ENCODE data around the gene DAB1. TPM values are rescaled to one million over a fixed set of nuclear protein-coding genes. Genes with fewer than 3 reads are reported as not detected.

Gene DAB1
- polyA plus RNA-seq, 3 donors: not detected

- Histone ChIP-seq H3K4me2 (replicated peaks; ENCODE audit: extremely low read depth, low read length, poor library complexity, severe bottlenecking) (no peak overlapping the region), H3K27me3 (ENCODE audit: control insufficient read depth in 2 of 2, insufficient read depth in 2 of 2, low read length in 2 of 2) (no peaks in the 10 kb centered on the region), H3K4me3 (replicated peaks in 1 of 3; ENCODE audit: low read depth in 2 of 3, low read length in 3 of 3) (no peak overlapping the region), H4K20me1 (ENCODE audit: insufficient read depth, low read length) (no peaks in the 10 kb centered on the region), H3K9me3 (replicated peaks in 1 of 2; ENCODE audit: control insufficient read depth in 1 of 2, insufficient read depth in 1 of 2, low read length in 2 of 2) (no peaks in the 10 kb centered on the region), H3K79me2 (ENCODE audit: insufficient read depth, low read length) (no peaks in the 10 kb centered on the region), H3K4me1 (ENCODE audit: control insufficient read depth in 1 of 2, insufficient read depth in 2 of 2, low read length in 2 of 2) (no peaks in the 10 kb centered on the region), H3K9ac (ENCODE audit: insufficient read depth, low read length, poor library complexity, severe bottlenecking) (no peak overlapping the region), H3K36me3 (replicated peaks in 1 of 2; ENCODE audit: control insufficient read depth in 1 of 2, insufficient read depth in 2 of 2, low read length in 2 of 2) (no peaks in the 10 kb centered on the region), H2AFZ (ENCODE audit: insufficient read depth, low read depth, low read length, poor library complexity, severe bottlenecking) (no peak overlapping the region), H3K27ac (ENCODE audit: low read depth in 1 of 2, low read length in 2 of 2) (no peak overlapping the region)
- WGBS (ENCODE audit: insufficient coverage): 90% methylated on average over 1 of the region's 4 CpGs
- Mint-ChIP-seq H3K4me1 (no peaks in the 10 kb centered on the region), H3K36me3 (no peaks in the 10 kb centered on the region), H3K4me3 (no peak overlapping the region), H3K27ac (no peak overlapping the region), H3K27me3 (ENCODE audit: low read depth in 3 of 3) (peaks cover 0 to 8% (median 7%) of the 10 kb centered on the region in 3 donors), H3K9me3 (peaks cover 0 to 7% (median 2%) of the 10 kb centered on the region in 7 donors)
- DNase-seq: no peak
- intact Hi-C loops (cut with micrococcal nuclease): no loop called here
- no peak for TF ChIP-seq CTCF (IDR thresholded peaks at IDR 0.05)
These were observed 443.7 kb downstream of the DAB1 start for GRCh38 chr1:56979986-56980755.

GRCh38 chr1:56978819-56979218 lies 445.0 kb downstream of the DAB1 start:
- 83% methylated on average over 1 of the region's 5 CpGs for WGBS (ENCODE audit: insufficient coverage)
- intact Hi-C loops (cut with micrococcal nuclease): no loop called here
- H3K9me3 ChIP-seq (replicated peaks in 1 of 2; ENCODE audit: control insufficient read depth in 1 of 2, insufficient read depth in 1 of 2, low read length in 2 of 2): no peaks in the 10 kb centered on the region
- TF ChIP-seq CTCF (IDR thresholded peaks at IDR 0.05): no peak
- H3K27me3 ChIP-seq (ENCODE audit: control insufficient read depth in 2 of 2, insufficient read depth in 2 of 2, low read length in 2 of 2): no peaks in the 10 kb centered on the region
- Mint-ChIP-seq H3K36me3 (no peaks in the 10 kb centered on the region), H3K9me3 (peaks cover 0 to 8% (median 2%) of the 10 kb centered on the region in 7 donors), H3K4me1 (no peaks in the 10 kb centered on the region), H3K27ac (no peak overlapping the region), H3K4me3 (no peak overlapping the region), H3K27me3 (ENCODE audit: low read depth in 3 of 3) (peaks cover 0 to 6% (median 6%) of the 10 kb centered on the region in 3 donors)
- no peaks in the 10 kb centered on the region for H4K20me1 ChIP-seq (ENCODE audit: insufficient read depth, low read length)
- no peak for DNase-seq
- no peak overlapping the region for H3K4me2 ChIP-seq (replicated peaks; ENCODE audit: extremely low read depth, low read length, poor library complexity, severe bottlenecking)
- no peaks in the 10 kb centered on the region for H3K79me2 ChIP-seq (ENCODE audit: insufficient read depth, low read length)
- H3K27ac ChIP-seq (ENCODE audit: low read depth in 1 of 2, low read length in 2 of 2): no peak overlapping the region
- no peaks in the 10 kb centered on the region for H3K4me1 ChIP-seq (ENCODE audit: control insufficient read depth in 1 of 2, insufficient read depth in 2 of 2, low read length in 2 of 2)
- H3K9ac ChIP-seq (ENCODE audit: insufficient read depth, low read length, poor library complexity, severe bottlenecking): no peak overlapping the region
- no peak overlapping the region for H3K4me3 ChIP-seq (replicated peaks in 1 of 3; ENCODE audit: low read depth in 2 of 3, low read length in 3 of 3)
- no peak overlapping the region for H2AFZ ChIP-seq (ENCODE audit: insufficient read depth, low read depth, low read length, poor library complexity, severe bottlenecking)
- H3K36me3 ChIP-seq (replicated peaks in 1 of 2; ENCODE audit: control insufficient read depth in 1 of 2, insufficient read depth in 2 of 2, low read length in 2 of 2): no peaks in the 10 kb centered on the region

Measured in CD14-positive monocyte (primary cell).